WTC11 (cell line): ENCODE measurements around the gene NPTX1. TPM values are rescaled to one million over a fixed set of nuclear protein-coding genes. Genes with fewer than 3 reads are reported as not detected.

Experiments used
- ATAC-seq: fragments of 200-7000 bp; cut with Tn5 transposase; 2 replicates; pipeline ENCODE4 v1.10.0; 2021; ENCODE audit warnings: mild to moderate bottlenecking, moderate library complexity
- CTCF ChIA-PET: fragments of 300-600 bp; sonication (Branson Sonifier 250); formaldehyde crosslinking; loops from one replicate; lab custom pipeline; 2021; ENCODE audit warnings: antibody characterized with exemption; lab: Charles Lee
- POLR2A ChIA-PET: fragments of 350-600 bp; sonication (Branson Sonifier 250); formaldehyde crosslinking; loops from one replicate; lab custom pipeline; 2021; ENCODE audit warnings: antibody characterized with exemption; lab: Charles Lee
- DNase-seq: peaks from one replicate; pipeline ENCODE4 v3.0.0; 2021; ENCODE audit warnings: low spot score
- H3K27ac Mint-ChIP-seq: 2 replicates; pipeline ENCODE4 v1.8.0; 2021; ENCODE audit warnings: mixed read lengths
- H3K27me3 Mint-ChIP-seq: 2 replicates; pipeline ENCODE4 v1.8.0; 2021; ENCODE audit warnings: low read depth, mild to moderate bottlenecking, moderate library complexity, mixed read lengths
- H3K36me3 Mint-ChIP-seq: 2 replicates; pipeline ENCODE4 v1.8.0; 2021; ENCODE audit warnings: mixed read lengths
- H3K4me1 Mint-ChIP-seq: 2 replicates; pipeline ENCODE4 v1.8.0; 2022; ENCODE audit warnings: mixed read lengths
- H3K4me3 Mint-ChIP-seq: 2 replicates; pipeline ENCODE4 v1.8.0; 2021; ENCODE audit warnings: mild to moderate bottlenecking, moderate library complexity, mixed read lengths
- H3K9me3 Mint-ChIP-seq: 2 replicates; pipeline ENCODE4 v1.8.0; 2021; ENCODE audit warnings: mixed read lengths
- ARID4B ChIP-seq: sonication (generic); formaldehyde crosslinking; IDR thresholded peaks from 2 replicates; pipeline ENCODE4 v1.8.0; 2023; ENCODE audit warnings: missing genetic modification reagents, mild to moderate bottlenecking, borderline replicate concordance
- FOXJ3 ChIP-seq: sonication (generic); formaldehyde crosslinking; IDR thresholded peaks from 2 replicates; pipeline ENCODE4 v1.9.0; 2021; ENCODE audit warnings: missing genetic modification reagents, mild to moderate bottlenecking, borderline replicate concordance
- FOXK1 ChIP-seq: sonication (generic); formaldehyde crosslinking; IDR thresholded peaks from 2 replicates; pipeline ENCODE4 v1.8.0; 2022; ENCODE audit warnings: mild to moderate bottlenecking, moderate library complexity, missing genetic modification reagents
- FOXP1 ChIP-seq: sonication (generic); formaldehyde crosslinking; IDR thresholded peaks from 2 replicates; pipeline ENCODE4 v1.8.0; 2022; ENCODE audit warnings: missing genetic modification reagents, mild to moderate bottlenecking, moderate library complexity, borderline replicate concordance
- GABPB1 ChIP-seq: sonication (generic); formaldehyde crosslinking; IDR thresholded peaks from 2 replicates; pipeline ENCODE4 v1.8.1; 2023; ENCODE audit warnings: mild to moderate bottlenecking, missing genetic modification reagents
- HMGA2 ChIP-seq: fragments of 250-450 bp; sonication (Bioruptor Pico); IDR thresholded peaks from 2 replicates; pipeline ENCODE4 v1.4.0; 2021; ENCODE audit warnings: mild to moderate bottlenecking, moderate library complexity
- KAT7 ChIP-seq: sonication (generic); formaldehyde crosslinking; IDR thresholded peaks from 2 replicates; pipeline ENCODE4 v1.8.1; 2023; ENCODE audit warnings: missing genetic modification reagents, mild to moderate bottlenecking, borderline replicate concordance
- MYBL2 ChIP-seq: sonication (generic); formaldehyde crosslinking; IDR thresholded peaks from 2 replicates; pipeline ENCODE4 v1.8.1; 2023; ENCODE audit warnings: mild to moderate bottlenecking, moderate library complexity, missing genetic modification reagents
- NFATC4 ChIP-seq: fragments of 250-450 bp; sonication (Bioruptor Pico); IDR thresholded peaks from 2 replicates; pipeline ENCODE4 v1.9.0; 2021; ENCODE audit warnings: mild to moderate bottlenecking
- OVOL2 ChIP-seq: fragments of 250-450 bp; sonication (Bioruptor Pico); IDR thresholded peaks from 2 replicates; pipeline ENCODE4 v1.9.0; 2021; ENCODE audit warnings: mild to moderate bottlenecking, borderline replicate concordance
- SMAD3 ChIP-seq: sonication (generic); formaldehyde crosslinking; IDR thresholded peaks from 2 replicates; pipeline ENCODE4 v1.8.0; 2022; ENCODE audit warnings: missing genetic modification reagents, mild to moderate bottlenecking, borderline replicate concordance
- SMAD4 ChIP-seq: sonication (generic); formaldehyde crosslinking; IDR thresholded peaks from 2 replicates; pipeline ENCODE4 v1.8.0; 2022; ENCODE audit warnings: mild to moderate bottlenecking, missing genetic modification reagents
- ZBTB21 ChIP-seq: sonication (generic); formaldehyde crosslinking; IDR thresholded peaks from 2 replicates; pipeline ENCODE4 v1.8.1; 2023; ENCODE audit warnings: mild to moderate bottlenecking, missing genetic modification reagents, borderline replicate concordance
- ZNF263 ChIP-seq: sonication (generic); formaldehyde crosslinking; IDR thresholded peaks from 2 replicates; pipeline ENCODE4 v1.8.1; 2022; ENCODE audit warnings: low read depth, mild to moderate bottlenecking, moderate library complexity, missing genetic modification reagents
- total RNA-seq: library from RNA; stranded (reverse); gene quantifications from 3 replicates; pipeline ENCODE4 v1.2.3, GENCODE V29; 2021
- TF ChIP-seq, protein P1 (sequence below): sonication (generic); formaldehyde crosslinking; IDR thresholded peaks from 2 replicates; pipeline ENCODE4 v1.8.0; 2022; ENCODE audit warnings: missing genetic modification reagents
- TF ChIP-seq, protein P2 (sequence below): sonication (generic); formaldehyde crosslinking; conservative IDR thresholded peaks from 2 replicates; pipeline ENCODE4 v1.8.1; 2023; ENCODE audit warnings: mild to moderate bottlenecking, low read depth, missing genetic modification reagents, moderate library complexity
- TF ChIP-seq, protein P3 (sequence below): sonication (generic); formaldehyde crosslinking; IDR thresholded peaks from 2 replicates; pipeline ENCODE4 v1.8.1; 2023; ENCODE audit warnings: mild to moderate bottlenecking, missing genetic modification reagents
- TF ChIP-seq, protein P4 (sequence below): fragments of 250-450 bp; sonication (Bioruptor Pico); IDR thresholded peaks from 2 replicates; pipeline ENCODE4 v1.8.0; 2021; ENCODE audit warnings: mild to moderate bottlenecking

NPTX1 gene
- total RNA-seq, 1 experiment from 2014 or later, result 15.1 TPM

DNA sequence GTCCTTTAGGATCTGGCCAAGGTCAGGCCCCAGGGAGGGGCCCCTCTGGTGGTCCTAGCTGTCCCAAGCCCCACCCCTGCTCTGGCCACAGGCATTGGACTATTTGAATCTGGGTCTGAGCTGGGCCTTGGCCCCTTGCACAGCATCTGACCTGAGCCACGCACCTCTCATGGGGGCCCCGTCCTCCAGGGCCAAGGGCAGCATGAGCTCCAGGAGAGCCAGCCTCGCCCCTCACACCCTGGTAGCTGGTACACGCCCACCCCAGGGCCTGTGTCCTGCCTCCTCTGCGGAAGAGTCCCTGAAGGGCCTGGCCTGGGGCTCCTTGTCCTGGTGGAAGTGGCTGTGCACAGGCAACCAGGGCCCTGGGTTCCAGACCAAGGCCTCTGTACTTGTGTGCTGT lies 37.6 kb downstream of the NPTX1 start:
- POLR2A ChIA-PET, result no interaction called here
- Mint-ChIP-seq H3K4me3 (no peak overlapping the region), H3K9me3 (peaks cover 3% of the 10 kb centered on the region; the same call in 1 of the 2 replicates), H3K36me3 (no peaks in the 10 kb centered on the region), H3K27ac (no peak overlapping the region), H3K27me3 (peaks cover 20% of the 10 kb centered on the region), H3K4me1 (no peaks in the 10 kb centered on the region)
- TF ChIP-seq ZBTB21 (CRISPR knock-in tag), result no peak
- TF ChIP-seq GABPB1 (CRISPR knock-in tag), result no peak
- TF ChIP-seq MYBL2 (CRISPR knock-in tag), result no peak
- TF ChIP-seq, protein P1, sequence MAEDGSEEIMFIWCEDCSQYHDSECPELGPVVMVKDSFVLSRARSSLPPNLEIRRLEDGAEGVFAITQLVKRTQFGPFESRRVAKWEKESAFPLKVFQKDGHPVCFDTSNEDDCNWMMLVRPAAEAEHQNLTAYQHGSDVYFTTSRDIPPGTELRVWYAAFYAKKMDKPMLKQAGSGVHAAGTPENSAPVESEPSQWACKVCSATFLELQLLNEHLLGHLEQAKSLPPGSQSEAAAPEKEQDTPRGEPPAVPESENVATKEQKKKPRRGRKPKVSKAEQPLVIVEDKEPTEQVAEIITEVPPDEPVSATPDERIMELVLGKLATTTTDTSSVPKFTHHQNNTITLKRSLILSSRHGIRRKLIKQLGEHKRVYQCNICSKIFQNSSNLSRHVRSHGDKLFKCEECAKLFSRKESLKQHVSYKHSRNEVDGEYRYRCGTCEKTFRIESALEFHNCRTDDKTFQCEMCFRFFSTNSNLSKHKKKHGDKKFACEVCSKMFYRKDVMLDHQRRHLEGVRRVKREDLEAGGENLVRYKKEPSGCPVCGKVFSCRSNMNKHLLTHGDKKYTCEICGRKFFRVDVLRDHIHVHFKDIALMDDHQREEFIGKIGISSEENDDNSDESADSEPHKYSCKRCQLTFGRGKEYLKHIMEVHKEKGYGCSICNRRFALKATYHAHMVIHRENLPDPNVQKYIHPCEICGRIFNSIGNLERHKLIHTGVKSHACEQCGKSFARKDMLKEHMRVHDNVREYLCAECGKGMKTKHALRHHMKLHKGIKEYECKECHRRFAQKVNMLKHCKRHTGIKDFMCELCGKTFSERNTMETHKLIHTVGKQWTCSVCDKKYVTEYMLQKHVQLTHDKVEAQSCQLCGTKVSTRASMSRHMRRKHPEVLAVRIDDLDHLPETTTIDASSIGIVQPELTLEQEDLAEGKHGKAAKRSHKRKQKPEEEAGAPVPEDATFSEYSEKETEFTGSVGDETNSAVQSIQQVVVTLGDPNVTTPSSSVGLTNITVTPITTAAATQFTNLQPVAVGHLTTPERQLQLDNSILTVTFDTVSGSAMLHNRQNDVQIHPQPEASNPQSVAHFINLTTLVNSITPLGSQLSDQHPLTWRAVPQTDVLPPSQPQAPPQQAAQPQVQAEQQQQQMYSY (CRISPR knock-in tag), result no peak
- no peak for TF ChIP-seq NFATC4
- no peak for TF ChIP-seq OVOL2 (CRISPR knock-in tag)
- TF ChIP-seq HMGA2 (CRISPR knock-in tag), result no peak
- TF ChIP-seq, protein P2, sequence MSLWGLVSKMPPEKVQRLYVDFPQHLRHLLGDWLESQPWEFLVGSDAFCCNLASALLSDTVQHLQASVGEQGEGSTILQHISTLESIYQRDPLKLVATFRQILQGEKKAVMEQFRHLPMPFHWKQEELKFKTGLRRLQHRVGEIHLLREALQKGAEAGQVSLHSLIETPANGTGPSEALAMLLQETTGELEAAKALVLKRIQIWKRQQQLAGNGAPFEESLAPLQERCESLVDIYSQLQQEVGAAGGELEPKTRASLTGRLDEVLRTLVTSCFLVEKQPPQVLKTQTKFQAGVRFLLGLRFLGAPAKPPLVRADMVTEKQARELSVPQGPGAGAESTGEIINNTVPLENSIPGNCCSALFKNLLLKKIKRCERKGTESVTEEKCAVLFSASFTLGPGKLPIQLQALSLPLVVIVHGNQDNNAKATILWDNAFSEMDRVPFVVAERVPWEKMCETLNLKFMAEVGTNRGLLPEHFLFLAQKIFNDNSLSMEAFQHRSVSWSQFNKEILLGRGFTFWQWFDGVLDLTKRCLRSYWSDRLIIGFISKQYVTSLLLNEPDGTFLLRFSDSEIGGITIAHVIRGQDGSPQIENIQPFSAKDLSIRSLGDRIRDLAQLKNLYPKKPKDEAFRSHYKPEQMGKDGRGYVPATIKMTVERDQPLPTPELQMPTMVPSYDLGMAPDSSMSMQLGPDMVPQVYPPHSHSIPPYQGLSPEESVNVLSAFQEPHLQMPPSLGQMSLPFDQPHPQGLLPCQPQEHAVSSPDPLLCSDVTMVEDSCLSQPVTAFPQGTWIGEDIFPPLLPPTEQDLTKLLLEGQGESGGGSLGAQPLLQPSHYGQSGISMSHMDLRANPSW (CRISPR knock-in tag), result no peak
- no peak for TF ChIP-seq FOXK1 (CRISPR knock-in tag)
- TF ChIP-seq ZNF263 (CRISPR knock-in tag), result no peak
- no peak for TF ChIP-seq ARID4B (CRISPR knock-in tag)
- TF ChIP-seq, protein P3, sequence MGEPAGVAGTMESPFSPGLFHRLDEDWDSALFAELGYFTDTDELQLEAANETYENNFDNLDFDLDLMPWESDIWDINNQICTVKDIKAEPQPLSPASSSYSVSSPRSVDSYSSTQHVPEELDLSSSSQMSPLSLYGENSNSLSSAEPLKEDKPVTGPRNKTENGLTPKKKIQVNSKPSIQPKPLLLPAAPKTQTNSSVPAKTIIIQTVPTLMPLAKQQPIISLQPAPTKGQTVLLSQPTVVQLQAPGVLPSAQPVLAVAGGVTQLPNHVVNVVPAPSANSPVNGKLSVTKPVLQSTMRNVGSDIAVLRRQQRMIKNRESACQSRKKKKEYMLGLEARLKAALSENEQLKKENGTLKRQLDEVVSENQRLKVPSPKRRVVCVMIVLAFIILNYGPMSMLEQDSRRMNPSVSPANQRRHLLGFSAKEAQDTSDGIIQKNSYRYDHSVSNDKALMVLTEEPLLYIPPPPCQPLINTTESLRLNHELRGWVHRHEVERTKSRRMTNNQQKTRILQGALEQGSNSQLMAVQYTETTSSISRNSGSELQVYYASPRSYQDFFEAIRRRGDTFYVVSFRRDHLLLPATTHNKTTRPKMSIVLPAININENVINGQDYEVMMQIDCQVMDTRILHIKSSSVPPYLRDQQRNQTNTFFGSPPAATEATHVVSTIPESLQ (CRISPR knock-in tag), result no peak
- TF ChIP-seq, protein P4, sequence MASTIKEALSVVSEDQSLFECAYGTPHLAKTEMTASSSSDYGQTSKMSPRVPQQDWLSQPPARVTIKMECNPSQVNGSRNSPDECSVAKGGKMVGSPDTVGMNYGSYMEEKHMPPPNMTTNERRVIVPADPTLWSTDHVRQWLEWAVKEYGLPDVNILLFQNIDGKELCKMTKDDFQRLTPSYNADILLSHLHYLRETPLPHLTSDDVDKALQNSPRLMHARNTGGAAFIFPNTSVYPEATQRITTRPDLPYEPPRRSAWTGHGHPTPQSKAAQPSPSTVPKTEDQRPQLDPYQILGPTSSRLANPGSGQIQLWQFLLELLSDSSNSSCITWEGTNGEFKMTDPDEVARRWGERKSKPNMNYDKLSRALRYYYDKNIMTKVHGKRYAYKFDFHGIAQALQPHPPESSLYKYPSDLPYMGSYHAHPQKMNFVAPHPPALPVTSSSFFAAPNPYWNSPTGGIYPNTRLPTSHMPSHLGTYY (CRISPR knock-in tag), result no peak
- no peak for TF ChIP-seq FOXJ3 (CRISPR knock-in tag)
- TF ChIP-seq FOXP1 (CRISPR knock-in tag), result no peak
- TF ChIP-seq SMAD4 (CRISPR knock-in tag), result no peak
- TF ChIP-seq KAT7 (CRISPR knock-in tag), result no peak
- TF ChIP-seq SMAD3 (CRISPR knock-in tag), result no peak
- CTCF ChIA-PET, result interaction anchor here (1.0 to 3.3 kb wide), 2 partner anchors 12 to 37 kb away, joined by 3 to 17 read pairs; no protein-coding TSS in a partner anchor
- DNase-seq (no peak), ATAC-seq (no peak)
